ENCODE measurements around the gene PRF1.
"Not testable (repeated sequence)": the region's sequence is repeated elsewhere in the genome, so short reads cannot be mapped to it uniquely, and the experiment has no call there.

Gene PRF1

GRCh38 chr10:70602665-70603448 is at the start of gene PRF1:
Gene PRF1, minus strand, starts transcription at chr10:70602741. Its CDS starts 1,839 bp downstream, at chr10:70600902.
- no peak for DNase-seq

GRCh38 chr10:70651661-70652060 is 49.1 kb upstream of the PRF1 start:
- no peak for DNase-seq

DNA sequence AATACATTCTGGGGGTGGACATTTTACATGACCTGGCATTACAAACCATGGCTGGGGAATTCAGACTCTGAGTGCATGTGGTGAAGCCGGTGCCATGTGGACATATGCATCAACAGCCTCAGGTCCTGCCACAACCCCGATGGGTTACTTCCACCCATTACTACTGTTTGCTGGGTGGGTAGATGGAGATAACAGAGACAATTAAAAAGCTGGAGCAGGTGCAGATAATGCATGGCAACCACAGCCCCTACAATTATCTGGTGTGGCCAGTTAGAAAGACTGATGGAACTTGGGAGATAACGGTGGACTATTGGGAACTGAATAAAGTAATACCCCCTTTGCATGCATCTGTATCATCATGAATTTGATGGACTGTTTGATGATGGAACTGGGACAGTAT is 48.2 kb upstream of the PRF1 start:
- no peak for DNase-seq

DNA sequence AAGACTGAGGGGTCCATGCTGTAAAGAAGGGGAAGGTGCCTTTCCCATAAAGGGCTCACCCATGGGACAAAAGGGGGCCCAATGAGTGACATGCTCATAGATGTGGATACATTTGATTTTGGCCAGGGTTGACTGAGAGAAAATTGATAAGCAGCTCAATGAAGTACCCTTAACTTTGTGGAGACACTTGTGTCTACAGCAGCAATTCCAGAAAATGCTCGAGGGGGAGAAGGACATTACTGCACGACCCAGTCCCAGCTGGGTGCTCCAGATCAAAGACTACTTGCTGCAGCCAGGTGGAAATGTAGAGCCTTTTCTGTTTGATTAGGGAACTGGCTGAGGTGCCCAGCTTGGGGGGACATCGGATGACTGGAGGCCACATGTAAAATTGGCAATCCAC is 47.6 kb upstream of the PRF1 start:
- no peak for DNase-seq

- no peak for DNase-seq
Observed at GRCh38 chr10:70649526-70649925, 47.0 kb upstream of the PRF1 start.

- no peak for DNase-seq
Observed at GRCh38 chr10:70648427-70648826, 45.9 kb upstream of the PRF1 start.

DNA sequence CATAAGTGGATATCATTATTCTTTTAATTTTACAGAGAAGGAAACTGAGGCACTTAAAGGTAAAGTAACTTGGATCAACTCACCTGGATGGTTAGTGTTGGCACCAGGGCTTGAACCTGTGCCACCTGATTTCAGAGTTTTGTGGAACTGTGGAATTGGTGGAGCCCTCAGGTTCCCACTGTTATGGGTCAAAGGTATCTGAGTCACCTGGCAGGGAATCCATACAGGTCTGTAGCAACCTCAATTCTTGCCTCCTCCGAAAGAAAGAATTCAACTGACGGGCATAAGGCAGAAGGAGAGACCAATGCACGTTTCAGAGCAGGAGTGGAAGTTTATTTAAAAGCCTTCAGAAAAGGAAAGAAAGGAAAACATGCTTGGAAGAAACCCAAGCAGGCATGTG is 44.5 kb upstream of the PRF1 start:
- no peak for DNase-seq

DNA sequence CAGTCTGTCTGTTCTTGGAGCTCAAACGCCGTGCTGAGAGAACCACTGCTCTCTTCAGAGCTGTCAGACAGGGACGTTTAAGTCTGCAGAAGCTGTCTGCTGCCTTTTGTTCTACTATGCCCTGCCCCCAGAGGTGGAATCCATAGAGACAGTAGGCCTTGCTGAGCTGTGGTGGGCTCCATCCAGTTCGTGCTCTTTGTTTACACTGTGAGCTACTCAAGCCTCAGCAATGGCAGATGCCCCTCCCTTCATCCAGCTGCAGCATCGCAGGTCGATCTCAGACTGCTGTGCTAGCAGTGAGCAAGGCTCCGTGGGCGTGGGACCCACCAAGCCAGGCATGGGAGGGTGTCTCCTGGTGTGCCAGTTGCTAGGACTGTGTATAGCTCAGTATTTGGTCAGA is 42.4 kb upstream of the PRF1 start:
- not testable (repeated sequence) for DNase-seq

- DNase-seq, result not testable (repeated sequence)
Observed at GRCh38 chr10:70643272-70643671, 40.7 kb upstream of the PRF1 start.

GRCh38 chr10:70639640-70640383 is 37.3 kb upstream of the PRF1 start:
- DNase-seq, result not testable (repeated sequence)

- DNase-seq, result not testable (repeated sequence)
Observed at GRCh38 chr10:70634515-70634914, 32.0 kb upstream of the PRF1 start.

GRCh38 chr10:70634011-70634410 is 31.5 kb upstream of the PRF1 start:
- no peak for DNase-seq

DNA sequence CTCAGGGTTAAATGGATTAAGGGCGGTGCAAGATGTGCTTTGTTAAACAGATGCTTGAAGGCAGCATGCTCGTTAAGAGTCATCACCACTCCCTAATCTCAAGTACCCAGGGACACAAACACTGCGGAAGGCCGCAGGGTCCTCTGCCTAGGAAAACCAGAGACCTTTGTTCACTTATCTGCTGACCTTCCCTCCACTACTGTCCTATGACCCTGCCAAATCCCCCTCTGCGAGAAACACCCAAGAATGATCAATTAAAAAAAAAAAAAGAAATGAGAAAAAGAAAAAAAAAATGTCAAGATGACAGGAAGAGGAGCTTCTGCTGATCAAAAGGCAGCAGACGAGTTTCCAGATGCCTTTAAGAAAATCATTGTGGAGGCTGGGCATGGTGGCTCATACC is 29.2 kb upstream of the PRF1 start:
- DNase-seq, result not testable (repeated sequence)

GRCh38 chr10:70629338-70629737 is 26.8 kb upstream of the PRF1 start:
- DNase-seq, result no peak

DNA sequence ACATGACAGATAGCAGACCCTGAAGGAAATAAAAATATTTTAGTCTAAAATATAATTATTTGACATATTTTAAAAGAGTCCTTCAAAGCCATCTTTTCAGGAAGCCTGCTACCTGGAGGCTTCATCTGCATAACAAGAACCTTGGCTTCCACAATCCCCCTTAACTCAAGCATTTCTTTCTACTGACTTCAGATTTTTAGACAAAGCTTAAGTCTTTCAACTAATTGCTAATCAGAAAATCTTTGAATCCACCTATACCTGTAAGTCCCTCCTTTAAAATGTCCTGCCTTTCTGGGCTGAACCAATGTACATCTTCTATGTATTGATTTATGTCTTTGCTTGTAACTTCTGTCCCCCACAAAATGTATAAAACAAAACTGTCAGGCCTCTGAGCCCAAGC is 23.5 kb upstream of the PRF1 start:
- no peak for DNase-seq

- DNase-seq, result no peak
Observed at GRCh38 chr10:70622981-70623844, 20.7 kb upstream of the PRF1 start.

- DNase-seq, result no peak
Observed at GRCh38 chr10:70622541-70622940, 20.0 kb upstream of the PRF1 start.

GRCh38 chr10:70621503-70622078 is 19.1 kb upstream of the PRF1 start:
- DNase-seq, result no peak

GRCh38 chr10:70620020-70620289 is 17.4 kb upstream of the PRF1 start:
- DNase-seq, result no peak

- no peak for DNase-seq
Observed at GRCh38 chr10:70619271-70620019, 16.9 kb upstream of the PRF1 start.

GRCh38 chr10:70618663-70619062 is 16.1 kb upstream of the PRF1 start:
- DNase-seq, result no peak

GRCh38 chr10:70617798-70618568 is 15.4 kb upstream of the PRF1 start:
- DNase-seq, result no peak
